Uterus (tissue), 4 donors: ENCODE measurements around the gene C16orf87. TPM values are rescaled to one million over a fixed set of nuclear protein-coding genes. Genes with fewer than 3 reads are reported as not detected.

ENCODE experiments used
- DNase-seq, 2 donors: peaks; one replicate each; pipeline ENCODE4 v3.0.0-alpha.2; 2019 to 2020
- H3K27ac ChIP-seq, 2 donors: fragments of 200-600 bp; sonication (generic); 1 replicate in 1 of 2; 2 replicates in 1 of 2; pipeline ENCODE4 v1.5.1; 2016 to 2018
- H3K27me3 ChIP-seq, 2 donors: fragments of 200-600 bp; sonication (generic); one replicate each; pipeline ENCODE4 v1.5.1; 2018 to 2019; ENCODE audit warnings: control low read depth in 1 of 2
- H3K36me3 ChIP-seq, 2 donors: fragments of 200-600 bp; sonication (generic); one replicate each; pipeline ENCODE4 v1.5.1; 2019; ENCODE audit warnings: control low read depth in 1 of 2
- H3K4me1 ChIP-seq, 2 donors: fragments of 200-600 bp; sonication (generic); one replicate each; pipeline ENCODE4 v1.5.1; 2018 to 2019; ENCODE audit warnings: control low read depth in 1 of 2
- H3K4me3 ChIP-seq, 2 donors: fragments of 200-600 bp; sonication (generic); 1 replicate in 1 of 2; 2 replicates in 1 of 2; pipeline ENCODE4 v1.5.1; 2018 to 2019; ENCODE audit warnings: mild to moderate bottlenecking in 1 of 2
- H3K9me3 ChIP-seq, 2 donors: fragments of 200-600 bp; sonication (generic); one replicate each; pipeline ENCODE4 v1.5.1; 2019; ENCODE audit warnings: control low read depth in 1 of 2
- POLR2A ChIP-seq, 2 donors: fragments of 450-650 bp; IDR thresholded peaks; one replicate each; pipeline ENCODE4 v1.6.1; 2016; ENCODE audit warnings: antibody characterized with exemption in 2 of 2, mild to moderate bottlenecking in 1 of 2, moderate library complexity in 1 of 2
- intact Hi-C: fragments of 100-400 bp; cut with DNase I; formaldehyde crosslinking; loops from one replicate; pipeline ENCODE4 v1.15.1; 2023; ENCODE audit warnings: low total_unique reads
- total RNA-seq, 4 donors: library from RNA; depleted of rRNA in 3 of 4; stranded (reverse); fragments of >200 nt in 3 of 4; gene quantifications; one replicate each; pipeline versions ENCODE4 v1.1.0 to v1.2.4, GENCODE V29; 2014 to 2023
- TF ChIP-seq, protein P1 (sequence below), 4 experiments: fragments of 200-600 bp in 2 of 4; fragments of 450-650 bp in 2 of 4; sonication (generic) in 2 of 4; IDR thresholded peaks; one replicate each; pipeline ENCODE4 v1.5.1; 2016 to 2019; ENCODE audit warnings: antibody characterized with exemption in 4 of 4, mild to moderate bottlenecking in 2 of 4, moderate library complexity in 1 of 4
- donor health status: DM: yes; HTN: yes; CAD: no.

Gene C16orf87
- total RNA-seq, 4 donors from 2014 or later = under 0.01 to 20.1 (median 5.5) TPM

DNA sequence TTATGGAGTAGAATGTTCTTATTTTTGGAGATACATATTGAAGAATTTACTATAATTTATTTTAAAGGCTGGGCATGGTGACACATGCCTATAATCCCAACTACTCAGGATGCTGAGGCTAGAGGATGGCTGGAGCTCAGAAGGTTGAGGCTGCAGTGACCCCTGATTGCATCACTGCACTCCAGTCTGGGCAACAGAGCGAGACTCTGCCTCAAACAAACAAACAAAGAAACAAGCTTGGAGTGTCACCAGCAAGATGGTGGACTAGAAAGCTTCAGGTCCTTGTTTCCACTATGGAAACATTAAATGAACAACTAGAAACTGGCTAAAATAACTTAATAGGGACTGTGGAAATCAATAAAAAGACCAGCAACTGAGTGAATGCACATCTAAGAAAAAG, 35.3 kb upstream of the C16orf87 start:
- no peaks in the 10 kb centered on the region for H3K9me3 ChIP-seq
- no peak for TF ChIP-seq POLR2A (IDR thresholded peaks at IDR 0.05)
- TF ChIP-seq, protein P1, sequence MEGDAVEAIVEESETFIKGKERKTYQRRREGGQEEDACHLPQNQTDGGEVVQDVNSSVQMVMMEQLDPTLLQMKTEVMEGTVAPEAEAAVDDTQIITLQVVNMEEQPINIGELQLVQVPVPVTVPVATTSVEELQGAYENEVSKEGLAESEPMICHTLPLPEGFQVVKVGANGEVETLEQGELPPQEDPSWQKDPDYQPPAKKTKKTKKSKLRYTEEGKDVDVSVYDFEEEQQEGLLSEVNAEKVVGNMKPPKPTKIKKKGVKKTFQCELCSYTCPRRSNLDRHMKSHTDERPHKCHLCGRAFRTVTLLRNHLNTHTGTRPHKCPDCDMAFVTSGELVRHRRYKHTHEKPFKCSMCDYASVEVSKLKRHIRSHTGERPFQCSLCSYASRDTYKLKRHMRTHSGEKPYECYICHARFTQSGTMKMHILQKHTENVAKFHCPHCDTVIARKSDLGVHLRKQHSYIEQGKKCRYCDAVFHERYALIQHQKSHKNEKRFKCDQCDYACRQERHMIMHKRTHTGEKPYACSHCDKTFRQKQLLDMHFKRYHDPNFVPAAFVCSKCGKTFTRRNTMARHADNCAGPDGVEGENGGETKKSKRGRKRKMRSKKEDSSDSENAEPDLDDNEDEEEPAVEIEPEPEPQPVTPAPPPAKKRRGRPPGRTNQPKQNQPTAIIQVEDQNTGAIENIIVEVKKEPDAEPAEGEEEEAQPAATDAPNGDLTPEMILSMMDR (IDR thresholded peaks at IDR 0.05) = no peak
- H3K36me3 ChIP-seq = no peaks in the 10 kb centered on the region
- no peak for DNase-seq
- no peak overlapping the region for H3K27ac ChIP-seq
- no peaks in the 10 kb centered on the region for H3K27me3 ChIP-seq
- intact Hi-C loops = no loop called here
- H3K4me1 ChIP-seq = no peaks in the 10 kb centered on the region
- no peak overlapping the region for H3K4me3 ChIP-seq

DNA sequence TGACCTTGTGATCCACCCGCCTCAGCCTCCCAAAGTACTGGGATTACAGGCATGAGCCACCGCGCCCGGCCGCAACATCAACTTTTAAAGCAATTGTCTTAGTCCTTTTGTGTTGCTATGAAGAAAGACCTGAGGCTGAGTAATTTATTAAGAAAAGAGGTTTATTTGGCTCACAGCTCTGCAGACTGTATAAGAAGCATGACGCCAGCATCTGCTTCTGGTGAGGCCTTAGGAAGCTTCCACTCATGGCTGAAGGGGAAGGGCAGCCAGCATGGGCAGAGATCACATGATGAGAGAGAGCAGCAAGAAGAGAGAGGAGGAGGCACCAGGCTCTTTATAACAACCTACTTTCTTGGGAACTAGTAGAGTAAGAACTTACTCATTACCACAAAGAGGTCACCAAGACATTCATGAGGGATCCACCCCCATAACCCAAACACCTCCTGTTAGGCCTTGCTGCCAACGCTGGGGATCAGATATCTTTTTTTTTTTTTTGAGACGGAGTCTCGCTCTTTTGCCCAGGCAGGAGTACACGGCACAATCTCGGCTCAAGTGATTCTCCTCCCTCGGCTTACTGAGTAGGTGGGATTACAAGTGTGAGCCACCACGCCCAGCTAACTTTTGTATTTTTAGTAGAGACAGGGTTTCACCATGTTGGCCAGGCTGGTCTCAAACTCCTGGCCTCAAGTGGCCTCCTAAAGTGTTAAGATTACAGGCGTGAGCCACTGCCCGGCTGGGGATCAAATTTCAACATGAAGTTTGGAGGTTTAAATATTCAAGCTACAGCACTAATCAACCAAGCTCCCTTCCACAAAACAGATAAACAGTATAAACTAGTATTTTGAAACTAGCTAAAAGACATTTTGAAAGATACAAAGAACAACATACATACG, 31.8 kb upstream of the C16orf87 start:
- Histone ChIP-seq H3K9me3 (no peaks in the 10 kb centered on the region), H3K36me3 (no peaks in the 10 kb centered on the region), H3K4me1 (no peaks in the 10 kb centered on the region), H3K4me3 (no peak overlapping the region), H3K27ac (no peak overlapping the region), H3K27me3 (no peaks in the 10 kb centered on the region)
- TF ChIP-seq, protein P1 (IDR thresholded peaks at IDR 0.05) = no peak
- no peak for TF ChIP-seq POLR2A (IDR thresholded peaks at IDR 0.05)
- no peak for DNase-seq
- intact Hi-C loops = no loop called here

DNA sequence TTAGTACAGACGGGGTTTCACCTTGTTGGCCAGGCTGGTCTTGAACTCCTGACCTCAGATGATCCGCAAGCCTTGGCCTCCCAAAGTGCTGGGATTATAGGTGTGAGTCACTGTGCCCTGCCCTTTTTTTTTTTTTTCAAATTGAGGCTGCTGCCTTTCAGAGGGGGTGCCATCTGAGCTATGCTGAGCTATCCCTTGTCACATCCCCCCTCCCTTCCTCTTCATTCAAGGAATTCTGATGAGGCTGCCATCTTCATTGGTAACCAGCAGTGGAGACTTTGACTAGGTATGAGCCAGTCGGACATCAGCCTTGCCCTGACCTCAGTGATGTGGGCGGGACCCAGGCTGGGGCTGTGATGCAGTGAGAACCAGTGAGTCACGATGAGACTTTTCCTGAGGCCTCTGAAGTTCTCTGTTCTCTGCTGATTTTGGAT, 28.8 kb upstream of the C16orf87 start:
- intact Hi-C loops = no loop called here
- no peaks in the 10 kb centered on the region for H3K27me3 ChIP-seq

DNA sequence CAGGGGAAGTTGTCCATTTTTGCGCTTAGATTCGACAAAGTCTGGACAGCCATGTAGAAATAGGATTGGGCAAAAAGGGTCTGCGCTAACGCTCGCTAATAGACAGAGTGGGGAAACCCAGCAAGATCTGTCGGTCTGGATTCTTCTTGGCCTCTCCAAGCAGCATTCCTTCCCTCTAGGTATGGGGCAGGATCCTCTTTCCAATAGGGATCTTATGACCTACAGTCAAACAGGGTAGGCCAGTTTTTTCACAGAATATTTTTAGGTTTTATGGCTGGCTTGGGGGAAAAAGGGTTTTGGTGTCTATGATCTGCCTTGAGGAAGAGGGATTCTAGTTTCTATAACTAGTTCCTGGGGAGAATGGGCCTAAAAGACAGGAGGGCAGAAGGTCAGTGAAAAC, 27.2 kb upstream of the C16orf87 start:
- no peak overlapping the region for H3K4me3 ChIP-seq
- H3K4me1 ChIP-seq = no peaks in the 10 kb centered on the region
- intact Hi-C loops = no loop called here
- no peak overlapping the region for H3K27ac ChIP-seq
- no peak for DNase-seq
- no peaks in the 10 kb centered on the region for H3K9me3 ChIP-seq
- no peak for TF ChIP-seq POLR2A (IDR thresholded peaks at IDR 0.05)
- TF ChIP-seq, protein P1 (IDR thresholded peaks at IDR 0.05) = no peak
- H3K36me3 ChIP-seq = no peaks in the 10 kb centered on the region
- no peaks in the 10 kb centered on the region for H3K27me3 ChIP-seq

More for the DNA sequence above, 28.8 kb upstream of the C16orf87 start:
- TF ChIP-seq, protein P1 (IDR thresholded peaks at IDR 0.05) = no peak
- TF ChIP-seq POLR2A (IDR thresholded peaks at IDR 0.05) = no peak
- Histone ChIP-seq H3K4me1 (no peaks in the 10 kb centered on the region), H3K9me3 (no peaks in the 10 kb centered on the region), H3K4me3 (no peak overlapping the region), H3K27ac (no peak overlapping the region), H3K36me3 (no peaks in the 10 kb centered on the region)
- no peak for DNase-seq

DNA sequence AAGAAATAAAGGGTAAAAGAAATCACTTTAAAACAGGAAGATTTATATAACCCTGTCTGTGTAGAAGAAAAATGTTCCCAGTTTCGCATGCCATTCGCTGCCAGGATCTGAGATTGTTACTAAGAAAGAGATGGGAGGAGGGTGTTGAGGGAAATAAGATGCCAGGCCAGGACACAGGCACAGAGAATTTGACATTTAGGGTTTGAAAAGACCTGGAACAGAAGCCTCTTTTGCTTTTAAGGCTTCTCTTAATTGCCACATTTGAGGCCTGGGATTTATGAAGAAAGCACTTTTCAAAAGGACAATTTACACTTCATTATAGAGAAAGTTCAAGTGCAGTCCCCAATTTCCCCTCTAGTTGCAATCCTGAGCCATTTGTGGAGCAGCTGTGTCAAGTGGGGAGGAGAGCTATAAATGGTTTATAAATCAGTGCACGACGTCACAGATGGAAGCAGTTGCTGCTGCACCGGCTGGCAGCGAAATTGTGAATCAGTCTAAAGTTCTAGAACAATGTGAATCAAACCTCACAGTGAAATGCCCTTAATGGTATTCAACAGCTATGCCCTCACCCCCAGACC, 26.5 kb upstream of the C16orf87 start:
- TF ChIP-seq POLR2A (IDR thresholded peaks at IDR 0.05) = no peak
- TF ChIP-seq, protein P1 (IDR thresholded peaks at IDR 0.05) = peak in 2 of 4 experiments; percentile 37 to 41
- Histone ChIP-seq H3K4me1 (no peaks in the 10 kb centered on the region), H3K27ac (no peak overlapping the region), H3K27me3 (no peaks in the 10 kb centered on the region), H3K36me3 (no peaks in the 10 kb centered on the region), H3K9me3 (no peaks in the 10 kb centered on the region), H3K4me3 (no peak overlapping the region)
- DNase-seq = peak in 1 of 2 donors; percentile 21
- intact Hi-C loops = no loop called here
